Measurements from ENCODE around the gene MAP3K14. TPM values are rescaled to one million over a fixed set of nuclear protein-coding genes. Genes with fewer than 3 reads are reported as not detected.

The MAP3K14 gene
- total and polyA plus RNA-seq, 4 donors: 1.2 to 7.8 (median 4.2) TPM

- no peak for DNase-seq (ENCODE audit: low spot score)
- Histone ChIP-seq H3K9me3 (ENCODE audit: control insufficient read depth in 4 of 4, low read length in 3 of 4) (no peaks in the 10 kb centered on the region), H3K27me3 (ENCODE audit: control insufficient read depth in 4 of 4, insufficient read depth in 4 of 4, low read length in 3 of 4) (no peaks in the 10 kb centered on the region), H3K36me3 (ENCODE audit: control insufficient read depth in 4 of 4, insufficient read depth in 3 of 4, low read depth in 1 of 4, low read length in 3 of 4) (no peaks in the 10 kb centered on the region), H3K9ac (ENCODE audit: low read depth in 1 of 2, low read length in 2 of 2) (no peak overlapping the region), H3K27ac (ENCODE audit: low read depth in 1 of 2, low read length in 2 of 2) (no peak overlapping the region), H3K4me1 (ENCODE audit: control insufficient read depth in 4 of 4, insufficient read depth in 4 of 4, low read length in 3 of 4) (no peaks in the 10 kb centered on the region), H3K4me3 (ENCODE audit: low read depth in 1 of 3, low read length in 3 of 3) (no peak overlapping the region)
- no peak for TF ChIP-seq FOXA1 (IDR thresholded peaks at IDR 0.05)
- no peak for TF ChIP-seq GABPA (IDR thresholded peaks at IDR 0.05 in 1 of 2, conservative IDR thresholded peaks at IDR 0.05 in 1 of 2)
- no peak for TF ChIP-seq TAF1 (conservative IDR thresholded peaks at IDR 0.05)
- TF ChIP-seq ATF3 (IDR thresholded peaks at IDR 0.05): no peak
- no peak for TF ChIP-seq HNF4G (IDR thresholded peaks at IDR 0.05)
- TF ChIP-seq YY1 (IDR thresholded peaks at IDR 0.05): no peak
- no peak for TF ChIP-seq EGR1 (IDR thresholded peaks at IDR 0.05; ENCODE audit: low read depth in 2 of 2)
- TF ChIP-seq CTCF (IDR thresholded peaks at IDR 0.05; ENCODE audit: low read depth, low read length, missing input control): no peak
- no peak for TF ChIP-seq JUND (IDR thresholded peaks at IDR 0.05)
- WGBS: 91% methylated on average over 11 of the region's 11 CpGs
These were observed 18.2 kb upstream of the MAP3K14 start for GRCh38 chr17:45334701-45335677.

- Histone ChIP-seq H3K9me3 (ENCODE audit: control insufficient read depth in 4 of 4, low read length in 3 of 4) (no peaks in the 10 kb centered on the region), H3K9ac (ENCODE audit: low read depth in 1 of 2, low read length in 2 of 2) (no peak overlapping the region), H3K27ac (ENCODE audit: low read depth in 1 of 2, low read length in 2 of 2) (no peak overlapping the region), H3K4me3 (ENCODE audit: low read depth in 1 of 3, low read length in 3 of 3) (no peak overlapping the region), H3K27me3 (ENCODE audit: control insufficient read depth in 4 of 4, insufficient read depth in 4 of 4, low read length in 3 of 4) (no peaks in the 10 kb centered on the region), H3K4me1 (ENCODE audit: control insufficient read depth in 4 of 4, insufficient read depth in 4 of 4, low read length in 3 of 4) (no peaks in the 10 kb centered on the region), H3K36me3 (ENCODE audit: control insufficient read depth in 4 of 4, insufficient read depth in 3 of 4, low read depth in 1 of 4, low read length in 3 of 4) (no peaks in the 10 kb centered on the region)
- WGBS: 93% methylated on average over 1 of the region's 1 CpG
- DNase-seq (ENCODE audit: low spot score): no peak
- TF ChIP-seq RXRA (IDR thresholded peaks at IDR 0.05) (no peak), ZBTB33 (IDR thresholded peaks at IDR 0.05) (no peak), SP1 (IDR thresholded peaks at IDR 0.05) (no peak), TAF1 (conservative IDR thresholded peaks at IDR 0.05) (no peak), CTCF (IDR thresholded peaks at IDR 0.05; ENCODE audit: low read depth, low read length, missing input control) (no peak), JUND (IDR thresholded peaks at IDR 0.05) (no peak), FOXA2 (IDR thresholded peaks at IDR 0.05) (no peak), MAX (IDR thresholded peaks at IDR 0.05) (no peak), RAD21 (IDR thresholded peaks at IDR 0.05) (no peak)
These were observed 17.4 kb upstream of the MAP3K14 start for GRCh38 chr17:45334231-45334630.

Measured in liver (tissue), 9 donors.